NCI-H510A (cell line): Measurements from ENCODE around the gene CALD1.

ENCODE experiments used
- DNase-seq: peaks from one replicate; lab custom pipeline; 2025; lab: John Stamatoyannopoulos, UW

The CALD1 gene

GRCh38 chr7:134865001-134865845 lies 85.8 kb downstream of the CALD1 start:
- DNase-seq, result no peak

- no peak for DNase-seq
These were observed 87.2 kb downstream of the CALD1 start for GRCh38 chr7:134866617-134867016.

GRCh38 chr7:134870156-134870555 lies 90.7 kb downstream of the CALD1 start:
- no peak for DNase-seq

- no peak for DNase-seq
These were observed 91.3 kb downstream of the CALD1 start for GRCh38 chr7:134870781-134871180.

- no peak for DNase-seq
These were observed 93.8 kb downstream of the CALD1 start for GRCh38 chr7:134873253-134873652.

- no peak for DNase-seq
These were observed 95.0 kb downstream of the CALD1 start for GRCh38 chr7:134874407-134874806.

- no peak for DNase-seq
These were observed 96.4 kb downstream of the CALD1 start for GRCh38 chr7:134875867-134876266.

GRCh38 chr7:134878746-134879357 lies 99.4 kb downstream of the CALD1 start:
- DNase-seq, result no peak

- no peak for DNase-seq
These were observed 100.5 kb downstream of the CALD1 start for GRCh38 chr7:134879815-134880475.

- DNase-seq, result no peak
These were observed 103.0 kb downstream of the CALD1 start for GRCh38 chr7:134882481-134882880.

GRCh38 chr7:134885967-134886352 lies 106.5 kb downstream of the CALD1 start:
- no peak for DNase-seq

- no peak for DNase-seq
These were observed 107.1 kb downstream of the CALD1 start for GRCh38 chr7:134886353-134887057.

- DNase-seq, result no peak
These were observed 108.1 kb downstream of the CALD1 start for GRCh38 chr7:134887523-134887922.

- no peak for DNase-seq
These were observed 108.8 kb downstream of the CALD1 start for GRCh38 chr7:134888141-134888740.

- peak; percentile 50 for DNase-seq
These were observed 111.1 kb downstream of the CALD1 start for GRCh38 chr7:134890246-134891240.

GRCh38 chr7:134891262-134891695 lies 111.8 kb downstream of the CALD1 start:
- peak; percentile 48 for DNase-seq

GRCh38 chr7:134891696-134892678 lies 112.6 kb downstream of the CALD1 start:
- no peak for DNase-seq

GRCh38 chr7:134892963-134893362 lies 113.5 kb downstream of the CALD1 start:
- no peak for DNase-seq

GRCh38 chr7:134893920-134894319 lies 114.5 kb downstream of the CALD1 start:
- DNase-seq, result no peak
